ENCODE results near the gene ZNF180.
"Not testable (repeated sequence)": the region's sequence is repeated elsewhere in the genome, so short reads cannot be mapped to it uniquely, and the experiment has no call there.

Gene ZNF180

GRCh38 chr19:44496711-44497110, 3.6 kb downstream of the ZNF180 start:
- no peak for DNase-seq

- DNase-seq, result no peak
Observed at GRCh38 chr19:44476559-44477408, 23.5 kb downstream of the ZNF180 start.

GRCh38 chr19:44468730-44469129, 31.6 kb downstream of the ZNF180 start:
- DNase-seq, result not testable (repeated sequence)

- not testable (repeated sequence) for DNase-seq
Observed at GRCh38 chr19:44462600-44463286, 37.6 kb downstream of the ZNF180 start.

GRCh38 chr19:44456016-44456415, 44.3 kb downstream of the ZNF180 start:
- DNase-seq, result not testable (repeated sequence)

- no peak for DNase-seq
Observed at GRCh38 chr19:44455100-44455499, 45.2 kb downstream of the ZNF180 start.

- no peak for DNase-seq
Observed at GRCh38 chr19:44452367-44452766, 48.0 kb downstream of the ZNF180 start.

GRCh38 chr19:44451687-44452086, 48.6 kb downstream of the ZNF180 start:
- DNase-seq, result no peak

GRCh38 chr19:44447916-44448674, 52.2 kb downstream of the ZNF180 start, which contains the start of gene ZNF229:
ZNF229 (minus strand) TSS chr19:44448472; CDS start chr19:44442847, 5,625 bp downstream.
- peak; percentile 75 for DNase-seq

GRCh38 chr19:44438441-44438840, 61.9 kb downstream of the ZNF180 start:
- DNase-seq, result no peak

GRCh38 chr19:44435441-44435840, 64.9 kb downstream of the ZNF180 start:
- no peak for DNase-seq

GRCh38 chr19:44430956-44431355, 69.4 kb downstream of the ZNF180 start:
- DNase-seq, result no peak

Data from CD4-positive, alpha-beta T cell treated with Interleukin-17A for 4 hours (primary cell).